SK-N-SH (cell line): ENCODE results near the gene ANKRD33B.

Experiments used
- CHD2 ChIP-seq: fragments of 150-350 bp; IDR thresholded peaks from 2 replicates; pipeline ENCODE4 v1.6.1; 2018; ENCODE audit warnings: low read length; ENCODE audit not compliant: partially characterized antibody
- CTCF ChIP-seq: fragments of 200-600 bp; sonication (generic); IDR thresholded peaks from 2 replicates; pipeline ENCODE4 v1.6.1; 2017; ENCODE audit warnings: antibody characterized with exemption, mild to moderate bottlenecking, moderate library complexity
- EZH2phosphoT487 ChIP-seq: fragments of 200-600 bp; sonication (generic); IDR thresholded peaks from 2 replicates; pipeline ENCODE4 v1.6.1; 2017; ENCODE audit warnings: low read depth, mixed run types, mild to moderate bottlenecking, antibody characterized with exemption, moderate library complexity, borderline replicate concordance
- GABPA ChIP-seq: IDR thresholded peaks from 2 replicates; pipeline ENCODE4 v1.4.0; 2012; ENCODE audit warnings: low read depth, mild to moderate bottlenecking
- GATA2 ChIP-seq: sonication (generic); formaldehyde crosslinking; IDR thresholded peaks from 2 replicates; pipeline ENCODE4 v1.5.0; 2020; ENCODE audit warnings: mild to moderate bottlenecking, missing genetic modification reagents
- JUND ChIP-seq: IDR thresholded peaks from 2 replicates; pipeline ENCODE4 v1.4.0; 2012
- POLR2AphosphoS5 ChIP-seq: IDR thresholded peaks from 2 replicates; pipeline ENCODE4 v1.6.1; 2012; ENCODE audit warnings: low read depth, low read length
- YY1 ChIP-seq: IDR thresholded peaks from 2 replicates; pipeline ENCODE4 v1.4.0; 2012; ENCODE audit warnings: low read depth, mild to moderate bottlenecking

- no peak for TF ChIP-seq GABPA
- TF ChIP-seq YY1, result no peak
- no peak for TF ChIP-seq CTCF
- TF ChIP-seq CHD2, result no peak
- TF ChIP-seq EZH2phosphoT487, result no peak
- TF ChIP-seq POLR2AphosphoS5, result no peak
- TF ChIP-seq JUND, result no peak
- no peak for TF ChIP-seq GATA2 (CRISPR knock-in tag)
Observed at GRCh38 chr5:10630126-10630525, 66.3 kb downstream of the ANKRD33B start.
